ENCODE data around the gene TMEM214. TPM values are rescaled to one million over a fixed set of nuclear protein-coding genes. Genes with fewer than 3 reads are reported as not detected.

The TMEM214 gene
- total RNA-seq, 2 donors from 2014 or later, result 50.5 to 53.6 TPM

GRCh38 chr2:27089111-27089954 is 56.6 kb downstream of the TMEM214 start:
- no peak overlapping the region for H3K27ac Mint-ChIP-seq

More at GRCh38 chr2:27089111-27089954, 56.6 kb downstream of the TMEM214 start:
- H3K27me3 Mint-ChIP-seq (ENCODE audit: low read depth), result no peaks in the 10 kb centered on the region
- no peak overlapping the region for H3K4me3 Mint-ChIP-seq
- no peaks in the 10 kb centered on the region for H3K36me3 Mint-ChIP-seq (ENCODE audit: insufficient read depth in 2 of 2)
- DNase-seq, result no peak
- H3K4me1 Mint-ChIP-seq (ENCODE audit: low read depth), result peaks cover 37% of the 10 kb centered on the region
- H3K9me3 Mint-ChIP-seq, result no peaks in the 10 kb centered on the region
- ATAC-seq (replicated peaks in 1 of 2), result no peak

Other genes with a start within 250 kb of the TMEM214 start
- gene CENPA, start 246.9 kb upstream of the TMEM214 start, total RNA-seq, result 10 to 100 TPM; 40.9 to 43.2 TPM
- gene DPYSL5, start 184.8 kb upstream of the TMEM214 start, total RNA-seq, result not detected
- 1 to 10 TPM; 4.8 to 5.3 TPM for gene MAPRE3, start 62.3 kb upstream of the TMEM214 start, total RNA-seq
- 10 to 100 TPM; 12.1 to 16.1 TPM for gene AGBL5, start 18.7 kb downstream of the TMEM214 start, total RNA-seq
- 100 to 1,000 TPM; 238 to 260 TPM for gene OST4, start 38.7 kb downstream of the TMEM214 start, total RNA-seq
- gene EMILIN1, start 45.6 kb downstream of the TMEM214 start, total RNA-seq, result 1 to 10 TPM in 1 of 2 donors, under 1 TPM in 1; 0.36 to 1.0 TPM
- gene KHK, start 53.8 kb downstream of the TMEM214 start, total RNA-seq, result 10 to 100 TPM; 11.9 to 12.9 TPM
- 1 to 10 TPM in 1 of 2 donors, under 1 TPM in 1; 0.81 to 2.4 TPM for gene CGREF1, start 86.2 kb downstream of the TMEM214 start, total RNA-seq
- under 1 TPM; 0.34 to 0.72 TPM for gene ABHD1, start 90.8 kb downstream of the TMEM214 start, total RNA-seq
- 10 to 100 TPM; 35.5 to 41.1 TPM for gene PREB, start 101.7 kb downstream of the TMEM214 start, total RNA-seq
- not detected for gene PRR30, start 106.4 kb downstream of the TMEM214 start, total RNA-seq
- not detected for gene TCF23, start 116.0 kb downstream of the TMEM214 start, total RNA-seq
- 10 to 100 TPM; 80.5 to 87.3 TPM for gene ATRAID, start 179.1 kb downstream of the TMEM214 start, total RNA-seq
- 10 to 100 TPM; 38.8 to 39.2 TPM for gene SLC5A6, start 179.3 kb downstream of the TMEM214 start, total RNA-seq
- 10 to 100 TPM; 53.6 to 64.5 TPM for gene CAD, start 184.4 kb downstream of the TMEM214 start, total RNA-seq
- 1 to 10 TPM; 1.5 to 2.3 TPM for gene SLC30A3, start 230.1 kb downstream of the TMEM214 start, total RNA-seq
- under 1 TPM in 1 of 2 donors, not detected in 1; 0.31 TPM for gene DNAJC5G, start 242.5 kb downstream of the TMEM214 start, total RNA-seq
- gene TRIM54, start 249.5 kb downstream of the TMEM214 start, total RNA-seq, result under 1 TPM in 1 of 2 donors, not detected in 1; 0.36 TPM

Data from activated T-cell treated with anti-CD3 and anti-CD28 coated beads, Interleukin-2, amount 50 U/mL, for 72 hours (primary cell).